HepG2 (cell line): ENCODE results near the gene TOM1L2. TPM values are rescaled to one million over a fixed set of nuclear protein-coding genes. Genes with fewer than 3 reads are reported as not detected.

Source experiments
- ARID4A ChIP-seq: sonication (generic); formaldehyde crosslinking; IDR thresholded peaks from 2 replicates; pipeline ENCODE4 v1.5.0; 2020; ENCODE audit warnings: mild to moderate bottlenecking, missing genetic modification reagents, borderline replicate concordance
- CEBPG ChIP-seq: IDR thresholded peaks from 2 replicates; pipeline ENCODE4 v1.6.1; 2016
- DR1 ChIP-seq: sonication (generic); formaldehyde crosslinking; IDR thresholded peaks from 2 replicates; pipeline ENCODE4 v1.8.0; 2021; ENCODE audit warnings: mild to moderate bottlenecking, missing genetic modification reagents, inconsistent platforms
- JDP2 ChIP-seq: sonication (generic); formaldehyde crosslinking; IDR thresholded peaks from 2 replicates; pipeline ENCODE4 v1.8.1; 2022; ENCODE audit warnings: missing genetic modification reagents, borderline replicate concordance
- KDM5B ChIP-seq: sonication (generic); formaldehyde crosslinking; IDR thresholded peaks from 2 replicates; pipeline ENCODE4 v1.4.0; 2020; ENCODE audit warnings: missing genetic modification reagents, mild to moderate bottlenecking, borderline replicate concordance
- STAT5B ChIP-seq: sonication (generic); formaldehyde crosslinking; IDR thresholded peaks from 2 replicates; pipeline ENCODE4 v1.4.0; 2020; ENCODE audit warnings: missing genetic modification reagents
- TFDP2 ChIP-seq: sonication (generic); formaldehyde crosslinking; IDR thresholded peaks from 2 replicates; pipeline ENCODE4 v1.4.0; 2020; ENCODE audit warnings: missing genetic modification reagents
- ZBTB37 ChIP-seq: sonication (generic); formaldehyde crosslinking; IDR thresholded peaks from 2 replicates; pipeline ENCODE4 v1.4.0; 2020; ENCODE audit warnings: mild to moderate bottlenecking, missing genetic modification reagents
- ZNF121 ChIP-seq: sonication (generic); formaldehyde crosslinking; IDR thresholded peaks from 2 replicates; pipeline ENCODE4 v1.5.0; 2020; ENCODE audit warnings: mild to moderate bottlenecking, missing genetic modification reagents
- ZNF143 ChIP-seq: sonication (generic); formaldehyde crosslinking; IDR thresholded peaks from 2 replicates; pipeline ENCODE4 v1.4.0; 2020; ENCODE audit warnings: missing genetic modification reagents
- ZNF180 ChIP-seq: sonication (generic); formaldehyde crosslinking; IDR thresholded peaks from 2 replicates; pipeline ENCODE4 v1.4.0; 2020; ENCODE audit warnings: low read depth, missing genetic modification reagents, borderline replicate concordance
- ZNF512B ChIP-seq: sonication (generic); formaldehyde crosslinking; IDR thresholded peaks from 2 replicates; pipeline ENCODE4 v1.5.1; 2020; ENCODE audit warnings: missing genetic modification reagents, mild to moderate bottlenecking, borderline replicate concordance
- ZNF563 ChIP-seq: sonication (generic); formaldehyde crosslinking; IDR thresholded peaks from 2 replicates; pipeline ENCODE4 v1.8.0; 2022; ENCODE audit warnings: mild to moderate bottlenecking, moderate library complexity, missing genetic modification reagents
- ZNF572 ChIP-seq: sonication (generic); formaldehyde crosslinking; IDR thresholded peaks from 2 replicates; pipeline ENCODE4 v1.5.1; 2020; ENCODE audit warnings: mild to moderate bottlenecking, missing genetic modification reagents
- ZNF614 ChIP-seq: IDR thresholded peaks from 2 replicates; pipeline ENCODE4 v1.6.1; 2018; ENCODE audit warnings: missing biosample characterization, missing genetic modification reagents, inconsistent platforms, borderline replicate concordance
- ZNF615 ChIP-seq: sonication (generic); formaldehyde crosslinking; IDR thresholded peaks from 2 replicates; pipeline ENCODE4 v1.5.0; 2020; ENCODE audit warnings: mild to moderate bottlenecking, missing genetic modification reagents, borderline replicate concordance
- ZNF720 ChIP-seq: sonication (generic); formaldehyde crosslinking; IDR thresholded peaks from 2 replicates; pipeline ENCODE4 v1.4.0; 2020; ENCODE audit warnings: missing genetic modification reagents
- ZNF780A ChIP-seq: sonication (generic); formaldehyde crosslinking; IDR thresholded peaks from 2 replicates; pipeline ENCODE4 v1.8.0; 2022; ENCODE audit warnings: mild to moderate bottlenecking, missing genetic modification reagents, moderate library complexity
- ZNF781 ChIP-seq: sonication (generic); formaldehyde crosslinking; IDR thresholded peaks from 2 replicates; pipeline ENCODE4 v1.5.1; 2020; ENCODE audit warnings: borderline replicate concordance, mild to moderate bottlenecking, missing genetic modification reagents; ENCODE audit errors: not compliant biosample characterization
- polyA plus RNA-seq, 8 experiments: library from polyadenylated mRNA; depleted of rRNA in 3 of 8; stranded (reverse) in 7 of 8; unstranded in 1 of 8; fragments of >200 nt; fragmentation: Illumina TruSeq in 4 of 8; extraction: Trizol in 4 of 8; gene quantifications; 2 replicates each; pipeline versions ENCODE4 v1.2.1 to v1.2.3, GENCODE V29; 2011 to 2016; ENCODE audit warnings: low read depth in 4 of 8, missing spikeins in 1 of 8, mixed read lengths in 1 of 8; ENCODE audit not compliant: insufficient read depth in 1 of 8
- total RNA-seq, 5 experiments: library from RNA; depleted of rRNA; stranded (reverse); fragments of >200 nt; fragmentation: Illumina TruSeq; extraction: Trizol; gene quantifications; 2 replicates each; pipeline ENCODE4 v1.2.3, GENCODE V29; 2016; ENCODE audit warnings: low read depth in 1 of 5

TOM1L2 gene
- total and polyA plus RNA-seq, 2 of the 13 experiments (the other 11 are each of a cell fraction or from before 2014, with no cell fraction given), result 4.7 to 7.4 TPM

- no peak for TF ChIP-seq ARID4A (CRISPR knock-in tag)
- no peak for TF ChIP-seq STAT5B (CRISPR knock-in tag)
- TF ChIP-seq ZBTB37, result no peak
- TF ChIP-seq ZNF720 (CRISPR knock-in tag), result no peak
- TF ChIP-seq ZNF563 (CRISPR knock-in tag), result 0 out of 2 replicates have a peak, but pooled peaks have one; percentile 18
- no peak for TF ChIP-seq ZNF614 (CRISPR knock-in tag)
- TF ChIP-seq DR1 (CRISPR knock-in tag), result no peak
- TF ChIP-seq ZNF780A (CRISPR knock-in tag), result peak; percentile 4; the same call in 1 of the 2 replicates
- TF ChIP-seq ZNF615 (CRISPR knock-in tag), result peak; percentile 70; the same call in 1 of the 2 replicates
- peak; percentile 34; the same call in 1 of the 2 replicates for TF ChIP-seq JDP2 (CRISPR knock-in tag)
- no peak for TF ChIP-seq ZNF180 (CRISPR knock-in tag)
- TF ChIP-seq ZNF121 (CRISPR knock-in tag), result peak; percentile 8; the same call in 1 of the 2 replicates
- no peak for TF ChIP-seq ZNF143 (CRISPR knock-in tag)
- no peak; the same call in 1 of the 2 replicates for TF ChIP-seq ZNF512B (CRISPR knock-in tag)
- TF ChIP-seq ZNF572 (CRISPR knock-in tag), result peak; percentile 41
- TF ChIP-seq KDM5B (CRISPR knock-in tag), result peak; percentile 91; the same call in 1 of the 2 replicates
- no peak for TF ChIP-seq CEBPG
- TF ChIP-seq ZNF781 (CRISPR knock-in tag), result peak; percentile 66
- TF ChIP-seq TFDP2 (CRISPR knock-in tag), result no peak
Measured at GRCh38 chr17:17835415-17836249, 136.6 kb downstream of the TOM1L2 start (continued).
